H1 (cell line): ENCODE measurements around the gene FAM120B. TPM values are rescaled to one million over a fixed set of nuclear protein-coding genes. Genes with fewer than 3 reads are reported as not detected.

Experiments used
- CTCF ChIA-PET: fragments of 300-600 bp; sonication (Branson Sonifier 250); formaldehyde crosslinking; loops from one replicate; lab custom pipeline; 2021; ENCODE audit not compliant: partially characterized antibody; lab: Charles Lee
- POLR2A ChIA-PET: fragments of 300-600 bp; sonication (Branson Sonifier 250); formaldehyde crosslinking; loops from one replicate; lab custom pipeline; 2021; ENCODE audit warnings: inconsistent platforms; ENCODE audit not compliant: partially characterized antibody; lab: Charles Lee
- DNase-seq, 2 experiments: peaks; one replicate each; pipeline versions ENCODE4 v3.0.0 to v3.0.0-alpha.2; 2010 to 2022; ENCODE audit warnings: low spot score in 2 of 2, low read depth in 1 of 2, mixed read lengths in 1 of 2
- FAIRE-seq: peaks from 2 replicates; lab custom pipeline; 2011; peaks lifted over from hg19 to GRCh38; lab: Jason Lieb, UNC
- H2AFZ ChIP-seq: 2 replicates; pipeline ENCODE4 v1.8.1; 2012; ENCODE audit warnings: low read length, inconsistent platforms
- H2AK5ac ChIP-seq: 2 replicates; pipeline ENCODE4 v1.6.1; 2013; ENCODE audit warnings: low read depth, low read length
- H2BK120ac ChIP-seq: replicated peaks from 2 replicates; pipeline ENCODE3; 2013; ENCODE audit warnings: low read depth, low read length, inconsistent platforms
- H2BK12ac ChIP-seq: 2 replicates; pipeline ENCODE4 v1.6.1; 2013; ENCODE audit warnings: low read depth, low read length
- H2BK15ac ChIP-seq: 2 replicates; pipeline ENCODE4 v1.6.1; 2013; ENCODE audit warnings: low read length
- H2BK20ac ChIP-seq: 2 replicates; pipeline ENCODE4 v1.6.1; 2013; ENCODE audit warnings: low read length
- H2BK5ac ChIP-seq: 2 replicates; pipeline ENCODE4 v1.6.1; 2013; ENCODE audit warnings: low read depth, low read length
- H3K14ac ChIP-seq: 2 replicates; pipeline ENCODE4 v1.6.1; 2013; ENCODE audit warnings: inconsistent platforms; ENCODE audit not compliant: insufficient read length
- H3K18ac ChIP-seq: 2 replicates; pipeline ENCODE4 v1.6.1; 2013; ENCODE audit warnings: low read length; ENCODE audit errors: extremely low read depth
- H3K23ac ChIP-seq: 2 replicates; pipeline ENCODE4 v1.6.1; 2013; ENCODE audit warnings: inconsistent platforms; ENCODE audit not compliant: insufficient read length
- H3K23me2 ChIP-seq: 2 replicates; pipeline ENCODE4 v1.6.1; 2013; ENCODE audit warnings: low read depth, low read length
- H3K27ac ChIP-seq: 2 replicates; pipeline ENCODE4 v1.6.1; 2011; ENCODE audit warnings: low read depth, low read length, inconsistent platforms
- H3K27me3 ChIP-seq, 4 experiments: replicated peaks in 1 of 4; 1 replicate in 1 of 4; 2 replicates in 3 of 4; pipeline versions ENCODE4 v1.6.1 to v1.8.1; 2011 to 2013; ENCODE audit warnings: low read length in 3 of 4, mild to moderate bottlenecking in 3 of 4, inconsistent platforms in 2 of 4, mixed read lengths in 2 of 4, moderate library complexity in 1 of 4; ENCODE audit not compliant: control insufficient read depth in 3 of 4, insufficient read depth in 3 of 4; ENCODE audit errors: extremely low read depth in 1 of 4
- H3K36me3 ChIP-seq, 4 experiments: 2 replicates each; pipeline versions ENCODE4 v1.6.1 to v1.8.1; 2011 to 2013; ENCODE audit warnings: mild to moderate bottlenecking in 4 of 4, low read length in 3 of 4, moderate library complexity in 2 of 4, control low read depth in 1 of 4, inconsistent platforms in 1 of 4; ENCODE audit not compliant: insufficient read depth in 4 of 4, control insufficient read depth in 2 of 4
- H3K4ac ChIP-seq: replicated peaks from 2 replicates; pipeline ENCODE3; 2013; ENCODE audit warnings: low read length, low read depth, mixed read lengths, inconsistent platforms; ENCODE audit not compliant: insufficient read length
- H3K4me1 ChIP-seq, 4 experiments: replicated peaks in 1 of 4; 1 replicate in 1 of 4; 2 replicates in 3 of 4; pipeline versions ENCODE4 v1.6.1 to v1.8.1; 2011 to 2013; ENCODE audit warnings: low read length in 3 of 4, inconsistent platforms in 2 of 4, mixed read lengths in 1 of 4; ENCODE audit not compliant: insufficient read depth in 4 of 4, control insufficient read depth in 3 of 4
- H3K4me2 ChIP-seq, 2 experiments: 2 replicates each; pipeline versions ENCODE4 v1.6.1 to v1.8.1; 2011 to 2013; ENCODE audit warnings: low read depth in 2 of 2, low read length in 2 of 2, control low read depth in 1 of 2, inconsistent platforms in 1 of 2, mild to moderate bottlenecking in 1 of 2; ENCODE audit not compliant: insufficient read depth in 1 of 2
- H3K4me3 ChIP-seq, 4 experiments: fragments of 200-600, 300-600 bp in 1 of 4; sonication (generic), shearing (Covaris generic), sonication (Bioruptor Twin) in 1 of 4; 2 replicates each; pipeline versions ENCODE4 v1.5.1 to v1.8.1; 2011 to 2016; ENCODE audit warnings: low read length in 4 of 4, low read depth in 3 of 4, control low read depth in 2 of 4, inconsistent platforms in 2 of 4, mild to moderate bottlenecking in 2 of 4, mixed read lengths in 1 of 4, moderate library complexity in 1 of 4; ENCODE audit not compliant: insufficient read depth in 2 of 4; ENCODE audit errors: extremely low read depth in 1 of 4
- H3K56ac ChIP-seq: replicated peaks from 2 replicates; pipeline ENCODE3; 2013; ENCODE audit warnings: low read depth, mild to moderate bottlenecking, mixed read lengths, low read length, inconsistent platforms; ENCODE audit not compliant: insufficient read length
- H3K79me1 ChIP-seq: 2 replicates; pipeline ENCODE4 v1.6.1; 2013; ENCODE audit warnings: low read depth, low read length, control low read depth
- H3K79me2 ChIP-seq, 2 experiments: 2 replicates each; pipeline versions ENCODE4 v1.6.1 to v1.8.1; 2012 to 2013; ENCODE audit warnings: low read length in 2 of 2, mild to moderate bottlenecking in 2 of 2, inconsistent platforms in 1 of 2; ENCODE audit not compliant: insufficient read depth in 2 of 2, control insufficient read depth in 1 of 2
- H3K9ac ChIP-seq, 4 experiments: replicated peaks in 1 of 4; 1 replicate in 1 of 4; 2 replicates in 3 of 4; pipeline versions ENCODE4 v1.6.1 to v1.8.1; 2011 to 2013; ENCODE audit warnings: low read depth in 3 of 4, low read length in 3 of 4, control low read depth in 2 of 4, mild to moderate bottlenecking in 2 of 4, moderate library complexity in 2 of 4, inconsistent platforms in 1 of 4; ENCODE audit errors: extremely low read depth in 1 of 4
- H3K9me3 ChIP-seq, 2 experiments: 2 replicates each; pipeline versions ENCODE4 v1.6.1 to v1.8.1; 2012 to 2013; ENCODE audit warnings: mild to moderate bottlenecking in 2 of 2, moderate library complexity in 2 of 2, control low read depth in 1 of 2, inconsistent platforms in 1 of 2, low read depth in 1 of 2, low read length in 1 of 2, mixed read lengths in 1 of 2; ENCODE audit not compliant: insufficient read depth in 2 of 2
- H4K20me1 ChIP-seq, 2 experiments: replicated peaks in 1 of 2; 2 replicates each; pipeline versions ENCODE3 to v1.8.1; 2011 to 2013; ENCODE audit warnings: inconsistent platforms in 2 of 2, low read length in 2 of 2, mild to moderate bottlenecking in 1 of 2; ENCODE audit not compliant: insufficient read depth in 2 of 2, control insufficient read depth in 1 of 2
- H4K5ac ChIP-seq: 2 replicates; pipeline ENCODE4 v1.6.1; 2013; ENCODE audit warnings: low read length, low read depth, mixed read lengths, inconsistent platforms; ENCODE audit not compliant: insufficient read length
- H4K8ac ChIP-seq: 2 replicates; pipeline ENCODE4 v1.8.0; 2013; ENCODE audit warnings: mild to moderate bottlenecking, moderate library complexity, low read length, inconsistent platforms; ENCODE audit not compliant: insufficient read depth; ENCODE audit errors: extremely low read depth
- H4K91ac ChIP-seq: replicated peaks from 2 replicates; pipeline ENCODE3; 2013; ENCODE audit warnings: low read length, mixed read lengths, inconsistent platforms; ENCODE audit not compliant: insufficient read length
- BACH1 ChIP-seq: IDR thresholded peaks from 2 replicates; pipeline ENCODE4 v1.6.1; 2012; ENCODE audit warnings: low read length, improper control_type of control experiment
- BCL11A ChIP-seq, 2 experiments: IDR thresholded peaks; one replicate each; pipeline ENCODE4 v1.6.1; 2011; ENCODE audit warnings: low read depth in 2 of 2, low read length in 2 of 2, mild to moderate bottlenecking in 2 of 2
- E2F6 ChIP-seq: IDR thresholded peaks from 2 replicates; pipeline ENCODE4 v1.6.1; 2012; ENCODE audit warnings: inconsistent platforms
- KDM4A ChIP-seq: IDR thresholded peaks from one replicate; pipeline ENCODE4 v1.7.1; 2012; ENCODE audit warnings: low read depth, mild to moderate bottlenecking, moderate library complexity, low read length, inconsistent platforms; ENCODE audit not compliant: severe bottlenecking
- RNF2 ChIP-seq: fragments of 200-900, 300-1000 bp; sonication (generic); IDR thresholded peaks from 2 replicates; pipeline ENCODE4 v1.7.1; 2016; ENCODE audit warnings: borderline replicate concordance, low read depth, mild to moderate bottlenecking, antibody characterized with exemption, low read length; ENCODE audit not compliant: poor library complexity, severe bottlenecking; ENCODE audit errors: missing control alignments
- SIX5 ChIP-seq: IDR thresholded peaks from 2 replicates; pipeline ENCODE4 v1.6.1; 2011; ENCODE audit warnings: mild to moderate bottlenecking, low read depth, low read length
- TCF12 ChIP-seq: IDR thresholded peaks from 2 replicates; pipeline ENCODE4 v1.6.1; 2011; ENCODE audit warnings: low read depth, mild to moderate bottlenecking, low read length
- whole genome bisulfite sequencing, 2 experiments: shearing (Covaris generic) in 1 of 2; methylation state at CpG; one replicate each; pipeline versions ENCODE4 v1.1.6 to v1.1.7; 2013 to 2015; ENCODE audit warnings: low lambda C conversion rate in 2 of 2, mixed read lengths in 2 of 2, inconsistent platforms in 1 of 2, low coverage in 1 of 2, missing lambda C conversion rate in 1 of 2; ENCODE audit not compliant: insufficient replicate concordance in 2 of 2, insufficient coverage in 1 of 2, insufficient read length in 1 of 2; ENCODE audit errors: extremely low coverage in 1 of 2, missing lambda C conversion rate in 1 of 2; 5-methylcytosine and 5-hydroxymethylcytosine counted together
- polyA plus RNA-seq, 7 experiments: library from polyadenylated mRNA; depleted of rRNA in 3 of 7; stranded (reverse) in 5 of 7; unstranded in 2 of 7; fragments of >200 nt in 5 of 7; fragments of 200-250 nt in 2 of 7; gene quantifications; 1 replicate in 5 of 7; 2 replicates in 1 of 7; 4 replicates in 1 of 7; pipeline versions ENCODE4 v1.2.1 to v1.2.3, GENCODE V29; 2011 to 2013; ENCODE audit warnings: missing spikeins in 2 of 7, mixed read lengths in 2 of 7
- total RNA-seq: library from RNA; stranded (reverse); fragmentation: NEBNext Ultra II Directional; extraction: Animal tissue kit (Norgen Biotek cat#: 25700); gene quantifications from 2 replicates; pipeline ENCODE4 v1.2.1, GENCODE V29; 2021

Gene FAM120B
- total and polyA plus RNA-seq, 2 of the 8 experiments (the other 6 are each of a cell fraction or from before 2014, with no cell fraction given) = 5.1 to 12.5 TPM

DNA sequence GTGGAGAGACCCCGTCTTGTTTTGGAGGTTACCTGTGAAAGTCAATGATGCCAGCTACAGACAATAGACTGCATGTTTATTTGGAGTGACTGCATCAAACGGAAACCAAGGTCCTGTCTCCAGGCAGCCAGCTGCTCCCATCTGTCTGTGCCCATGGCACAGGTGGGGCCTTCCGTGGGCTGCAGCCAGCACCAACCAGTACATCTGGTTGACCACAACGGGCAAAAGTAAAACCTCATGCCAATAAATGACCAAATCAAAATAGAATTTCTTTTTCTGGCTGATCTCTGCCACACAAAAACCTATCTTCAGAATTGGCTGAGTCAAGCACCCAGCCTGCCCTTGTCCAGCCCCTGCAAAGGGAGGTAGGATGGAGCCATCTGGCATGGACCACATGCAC, 49.2 kb upstream of the FAM120B start:
- no peak for FAIRE-seq

More for the DNA sequence above, 49.2 kb upstream of the FAM120B start:
- CTCF ChIA-PET = interaction anchor here (0.9 to 1.1 kb wide), 2 partner anchors 15 to 260 kb away, joined by 3 read pairs; no protein-coding TSS in a partner anchor
- Histone ChIP-seq H3K79me2 (no peaks in the 10 kb centered on the region), H3K4me2 (no peak overlapping the region), H3K23ac (no peak overlapping the region), H3K4me3 (no peak overlapping the region), H3K4ac (no peak overlapping the region), H3K18ac (no peak overlapping the region), H4K91ac (no peak overlapping the region), H2BK20ac (no peak overlapping the region), H2AK5ac (no peak overlapping the region), H4K5ac (no peak overlapping the region), H2AFZ (no peak overlapping the region), H2BK120ac (no peak overlapping the region), H2BK5ac (no peak overlapping the region), H3K4me1 (no peaks in the 10 kb centered on the region), H3K14ac (no peak overlapping the region), H3K9me3 (no peaks in the 10 kb centered on the region), H3K36me3 (no peaks in the 10 kb centered on the region), H3K27ac (no peak overlapping the region), H4K20me1 (no peaks in the 10 kb centered on the region), H3K56ac (no peak overlapping the region), H2BK15ac (no peak overlapping the region), H3K9ac (no peak overlapping the region), H3K27me3 (no peaks in the 10 kb centered on the region), H3K23me2 (no peaks in the 10 kb centered on the region), H4K8ac (no peak overlapping the region), H3K79me1 (no peaks in the 10 kb centered on the region), H2BK12ac (no peak overlapping the region)
- 91% methylated on average over 4 of the region's 4 CpGs; no CpG with 5 or more reads in 1 of the 2 experiments for WGBS, 2 experiments
- DNase-seq = no peak
- POLR2A ChIA-PET = interaction anchor here (1.1 kb wide), 1 partner anchor 12 kb away, joined by 3 read pairs; no protein-coding TSS in a partner anchor
- TF ChIP-seq TCF12 = no peak
- no peak for TF ChIP-seq RNF2
- TF ChIP-seq KDM4A = no peak
- TF ChIP-seq BCL11A (IDR thresholded peaks at IDR 0.05; ENCODE audit: low read depth in 2 of 2, low read length in 2 of 2) = no peak
- no peak for TF ChIP-seq E2F6
- TF ChIP-seq SIX5 = no peak
- no peak for TF ChIP-seq BACH1
